Measurements from ENCODE around the gene NTM. TPM values are rescaled to one million over a fixed set of nuclear protein-coding genes. Genes with fewer than 3 reads are reported as not detected.

Gene NTM
- total and polyA plus RNA-seq, 9 donors: 0.16 to 8.5 (median 0.55) TPM; not detected in 3

- Histone ChIP-seq H3K9me3 (no peaks in the 10 kb centered on the region), H3K4me3 (no peak overlapping the region), H3K27me3 (no peaks in the 10 kb centered on the region), H3K4me1 (ENCODE audit: insufficient read depth) (no peaks in the 10 kb centered on the region), H3K27ac (no peak overlapping the region), H3K36me3 (no peaks in the 10 kb centered on the region)
- no peak for DNase-seq
- TF ChIP-seq POLR2A (IDR thresholded peaks at IDR 0.05) (no peak), CTCF (IDR thresholded peaks at IDR 0.05) (no peak), EP300 (IDR thresholded peaks at IDR 0.05) (no peak)
- WGBS, 3 donors: 56 to 60% (median 57%) methylated on average over 4 of the region's 4 CpGs
- intact Hi-C loops (cut with DNase I): no loop called here
Observed at GRCh38 chr11:132005887-132006286, 635.5 kb downstream of the NTM start.

GRCh38 chr11:132006884-132007580, 636.6 kb downstream of the NTM start:
- intact Hi-C loops (cut with DNase I): no loop called here
- no peaks in the 10 kb centered on the region for H3K27me3 ChIP-seq
- no peak overlapping the region for H3K27ac ChIP-seq
- no peak overlapping the region for H3K4me3 ChIP-seq
- no peaks in the 10 kb centered on the region for H3K36me3 ChIP-seq
- no peak for DNase-seq
- WGBS, 3 donors: 77 to 78% (median 78%) methylated on average over 7 of the region's 7 CpGs
- no peak for TF ChIP-seq POLR2A (IDR thresholded peaks at IDR 0.05)
- TF ChIP-seq CTCF (IDR thresholded peaks at IDR 0.05): no peak
- TF ChIP-seq EP300 (IDR thresholded peaks at IDR 0.05): no peak
- no peaks in the 10 kb centered on the region for H3K9me3 ChIP-seq
- no peaks in the 10 kb centered on the region for H3K4me1 ChIP-seq (ENCODE audit: insufficient read depth)

- Histone ChIP-seq H3K27me3 (no peaks in the 10 kb centered on the region), H3K4me3 (no peak overlapping the region), H3K9me3 (no peaks in the 10 kb centered on the region), H3K4me1 (ENCODE audit: insufficient read depth) (no peaks in the 10 kb centered on the region), H3K27ac (no peak overlapping the region), H3K36me3 (no peaks in the 10 kb centered on the region)
- no peak for TF ChIP-seq POLR2A (IDR thresholded peaks at IDR 0.05)
- no peak for TF ChIP-seq CTCF (IDR thresholded peaks at IDR 0.05)
- TF ChIP-seq EP300 (IDR thresholded peaks at IDR 0.05): no peak
- intact Hi-C loops (cut with DNase I): no loop called here
- DNase-seq: no peak
- 44 to 58% (median 53%) methylated on average over 1 of the region's 1 CpG for WGBS, 3 donors
Observed at GRCh38 chr11:132008226-132008625, 637.8 kb downstream of the NTM start.

- no peaks in the 10 kb centered on the region for H3K36me3 ChIP-seq
- intact Hi-C loops (cut with DNase I): no loop called here
- WGBS, 3 donors: 31 to 45% (median 43%) methylated on average over 4 of the region's 4 CpGs
- DNase-seq: no peak
- H3K4me1 ChIP-seq (ENCODE audit: insufficient read depth): no peaks in the 10 kb centered on the region
- no peaks in the 10 kb centered on the region for H3K9me3 ChIP-seq
- H3K27me3 ChIP-seq: no peaks in the 10 kb centered on the region
- no peak overlapping the region for H3K4me3 ChIP-seq
- no peak overlapping the region for H3K27ac ChIP-seq
- TF ChIP-seq POLR2A (IDR thresholded peaks at IDR 0.05) (no peak), CTCF (IDR thresholded peaks at IDR 0.05) (no peak), EP300 (IDR thresholded peaks at IDR 0.05) (no peak)
Observed at GRCh38 chr11:132008872-132009271, 638.5 kb downstream of the NTM start.
